Heart right ventricle (tissue), 16 donors: ENCODE results near the gene KIR3DL3. TPM values are rescaled to one million over a fixed set of nuclear protein-coding genes. Genes with fewer than 3 reads are reported as not detected.
"Not testable (repeated sequence)": the region's sequence is repeated elsewhere in the genome, so short reads cannot be mapped to it uniquely, and the experiment has no call there.

Source experiments
- ATAC-seq, 8 donors: fragments of 200-7000 bp; cut with Tn5 transposase; one replicate each; pipeline ENCODE4 v1.9.1; 2020; ENCODE audit warnings: mild to moderate bottlenecking in 8 of 8, moderate library complexity in 8 of 8, moderate number of reproducible peaks in 1 of 8
- DNase-seq, 2 donors: peaks; one replicate each; pipeline ENCODE4 v3.0.0-alpha.2; 2020
- H3K27ac ChIP-seq, 10 donors: fragments of 200-600 bp; sonication (generic) in 2 of 10; one replicate each; pipeline versions ENCODE4 v1.5.0 to v1.8.0; 2020 to 2022; ENCODE audit warnings: mild to moderate bottlenecking in 3 of 10
- H3K27me3 ChIP-seq, 7 donors: fragments of 200-600 bp; one replicate each; pipeline ENCODE4 v1.8.0; 2021 to 2022; ENCODE audit warnings: mild to moderate bottlenecking in 2 of 7
- H3K36me3 ChIP-seq, 9 donors: fragments of 200-600 bp; sonication (generic) in 1 of 9; one replicate each; pipeline versions ENCODE4 v1.5.0 to v1.8.0; 2020 to 2022; ENCODE audit warnings: mild to moderate bottlenecking in 2 of 9
- H3K4me1 ChIP-seq, 9 donors: fragments of 200-600 bp; sonication (generic) in 1 of 9; one replicate each; pipeline versions ENCODE4 v1.5.0 to v1.8.0; 2020 to 2022; ENCODE audit warnings: mild to moderate bottlenecking in 4 of 9
- H3K4me3 ChIP-seq, 10 donors: fragments of 200-600 bp; sonication (generic) in 2 of 10; one replicate each; pipeline versions ENCODE4 v1.5.0 to v1.8.0; 2020 to 2022; ENCODE audit warnings: mild to moderate bottlenecking in 7 of 10, moderate library complexity in 2 of 10
- H3K9me3 ChIP-seq, 11 donors: fragments of 200-600 bp in 10 of 11; sonication (generic) in 2 of 11; one replicate each; pipeline versions ENCODE4 v1.5.0 to v1.8.0; 2013 to 2022; ENCODE audit warnings: mild to moderate bottlenecking in 2 of 11, control low read depth in 1 of 11, moderate library complexity in 1 of 11
- WGBS, 2 donors: extraction: QIAGEN DNeasy Blood & Tissue Kit; methylation state at CpG; one replicate each; pipeline ENCODE4 v1.1.7; 2013; ENCODE audit warnings: inconsistent platforms in 1 of 2; 5-methylcytosine and 5-hydroxymethylcytosine counted together
- intact Hi-C, 10 donors: fragments of 100-400 bp; cut with DNase I; formaldehyde crosslinking; loops; one replicate each; pipeline versions ENCODE4 v1.11.1 to v1.14.2; 2022
- polyA plus RNA-seq, 2 donors: library from polyadenylated mRNA; stranded (reverse); fragments of 200-250 nt; gene quantifications; one replicate each; pipeline ENCODE4 v1.2.3, GENCODE V29; 2013
- total RNA-seq, 10 donors: library from RNA; stranded (reverse); fragmentation: NEBNext Ultra II Directional in 3 of 10; extraction: Animal tissue kit (Norgen Biotek cat#: 25700) in 3 of 10; gene quantifications; one replicate each; pipeline versions ENCODE4 v1.2.1 to v1.2.4, GENCODE V29; 2021 to 2023
- TF ChIP-seq, protein P1 (sequence below), 9 donors: fragments of 200-600 bp; sonication (generic) in 2 of 9; IDR thresholded peaks; one replicate each; pipeline versions ENCODE4 v1.5.0 to v1.8.0; 2021 to 2022; ENCODE audit warnings: antibody characterized with exemption in 9 of 9, mild to moderate bottlenecking in 5 of 9, moderate library complexity in 1 of 9
- donor health status: Arrhythmogenic right ventricular cardiomyopathy.
- donor health status: ischemic (EF 13 %, LVEDD 7.1; RV severe dilation, severe dysfunction).
- donor health status: healthy with polysubstance abuse.
- donor health status: DM: no; HTN: yes; CAD: no.
- donor health status: DM: no; HTN: no; CAD: no.
- donor health status: ischemic (EF 25% LVEDD 6.9; RV normal size, moderate dysfunction).
- donor health status: ischemic (EF 25% LVEDD 5.7; RV mildly dilated, moderate dysfunction).
- donor health status: healthy.
- donor health status: DM: yes; HTN: yes; CAD: no.
- donor health status: Ischemic cardiomyopathy.
- donor health status: ischemic (EF 35%, LVEDD 5.7; RV mildly dilated, moderate dysfunction).
- donor health status: nonischemic (EF 11% LVEDD 7.7; RV severe dilation, severe dysfunction).
- donor health status: DM: yes; HTN: yes; CAD: no.
- donor health status: PGD.
- donor health status: ischemic (EF 29% LVEDD 5.4; RV normal size, mild dysfunction).
- donor health status: nonischemic (EF 23%, LVEDD 6.1; RV moderate dilation, normal function).

Gene KIR3DL3
- total and polyA plus RNA-seq, 12 donors: not detected

GRCh38 chr19:54694648-54695047 lies 29.6 kb upstream of the KIR3DL3 start:
- ATAC-seq: no peak
- no peak overlapping the region for H3K27ac ChIP-seq
- no peaks in the 10 kb centered on the region for H3K36me3 ChIP-seq
- no peaks in the 10 kb centered on the region for H3K4me1 ChIP-seq
- TF ChIP-seq, protein P1, sequence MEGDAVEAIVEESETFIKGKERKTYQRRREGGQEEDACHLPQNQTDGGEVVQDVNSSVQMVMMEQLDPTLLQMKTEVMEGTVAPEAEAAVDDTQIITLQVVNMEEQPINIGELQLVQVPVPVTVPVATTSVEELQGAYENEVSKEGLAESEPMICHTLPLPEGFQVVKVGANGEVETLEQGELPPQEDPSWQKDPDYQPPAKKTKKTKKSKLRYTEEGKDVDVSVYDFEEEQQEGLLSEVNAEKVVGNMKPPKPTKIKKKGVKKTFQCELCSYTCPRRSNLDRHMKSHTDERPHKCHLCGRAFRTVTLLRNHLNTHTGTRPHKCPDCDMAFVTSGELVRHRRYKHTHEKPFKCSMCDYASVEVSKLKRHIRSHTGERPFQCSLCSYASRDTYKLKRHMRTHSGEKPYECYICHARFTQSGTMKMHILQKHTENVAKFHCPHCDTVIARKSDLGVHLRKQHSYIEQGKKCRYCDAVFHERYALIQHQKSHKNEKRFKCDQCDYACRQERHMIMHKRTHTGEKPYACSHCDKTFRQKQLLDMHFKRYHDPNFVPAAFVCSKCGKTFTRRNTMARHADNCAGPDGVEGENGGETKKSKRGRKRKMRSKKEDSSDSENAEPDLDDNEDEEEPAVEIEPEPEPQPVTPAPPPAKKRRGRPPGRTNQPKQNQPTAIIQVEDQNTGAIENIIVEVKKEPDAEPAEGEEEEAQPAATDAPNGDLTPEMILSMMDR (IDR thresholded peaks at IDR 0.05): no peak
- no peak overlapping the region for H3K4me3 ChIP-seq
- H3K9me3 ChIP-seq: peaks cover 0 to 9% (median 0%) of the 10 kb centered on the region in 11 donors
- H3K27me3 ChIP-seq: peaks cover 0 to 39% (median 16%) of the 10 kb centered on the region in 7 donors
- intact Hi-C loops: no loop called here
- no peak for DNase-seq
- WGBS, 2 donors: 71 to 74% methylated on average over 5 of the region's 5 CpGs

- DNase-seq (no peak), ATAC-seq (no peak)
- 55 to 72% methylated on average over 8 of the region's 8 CpGs for WGBS, 2 donors
- Histone ChIP-seq H3K9me3 (peaks cover 0 to 9% (median 0%) of the 10 kb centered on the region in 11 donors), H3K4me1 (no peaks in the 10 kb centered on the region), H3K27ac (no peak overlapping the region), H3K36me3 (no peaks in the 10 kb centered on the region), H3K4me3 (no peak overlapping the region), H3K27me3 (peaks cover 0 to 37% (median 12%) of the 10 kb centered on the region in 7 donors)
- TF ChIP-seq, protein P1 (IDR thresholded peaks at IDR 0.05): no peak
- intact Hi-C loops: no loop called here
Observed at GRCh38 chr19:54696117-54696548, 28.1 kb upstream of the KIR3DL3 start.

DNA sequence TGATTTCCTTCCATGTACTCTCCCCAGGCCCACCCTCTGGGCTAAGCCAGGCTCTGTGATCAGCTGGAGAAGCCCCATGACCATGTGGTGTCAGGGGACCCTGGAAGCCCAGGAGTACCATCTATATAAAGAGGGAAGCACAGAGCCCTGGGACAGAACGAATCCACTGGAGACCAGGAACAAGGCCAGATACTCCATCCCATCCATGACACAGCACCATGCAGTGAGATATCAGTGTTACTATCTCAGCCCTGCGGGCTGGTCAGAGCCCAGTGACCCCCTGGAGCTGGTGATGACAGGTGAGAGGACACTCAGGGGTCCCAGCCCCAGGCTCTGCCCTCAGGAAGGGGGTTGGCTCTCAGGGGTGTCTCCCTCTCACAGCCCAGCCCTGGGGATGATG lies 27.5 kb upstream of the KIR3DL3 start:
- Histone ChIP-seq H3K9me3 (peaks cover 0 to 9% (median 0%) of the 10 kb centered on the region in 11 donors), H3K4me3 (no peak overlapping the region), H3K4me1 (no peaks in the 10 kb centered on the region), H3K27me3 (peaks cover 0 to 43% (median 7%) of the 10 kb centered on the region in 7 donors), H3K36me3 (no peaks in the 10 kb centered on the region), H3K27ac (no peak overlapping the region)
- ATAC-seq: no peak
- WGBS, 2 donors: 28 to 30% methylated on average over 2 of the region's 2 CpGs
- TF ChIP-seq, protein P1 (IDR thresholded peaks at IDR 0.05): no peak
- intact Hi-C loops: no loop called here
- no peak for DNase-seq

DNA sequence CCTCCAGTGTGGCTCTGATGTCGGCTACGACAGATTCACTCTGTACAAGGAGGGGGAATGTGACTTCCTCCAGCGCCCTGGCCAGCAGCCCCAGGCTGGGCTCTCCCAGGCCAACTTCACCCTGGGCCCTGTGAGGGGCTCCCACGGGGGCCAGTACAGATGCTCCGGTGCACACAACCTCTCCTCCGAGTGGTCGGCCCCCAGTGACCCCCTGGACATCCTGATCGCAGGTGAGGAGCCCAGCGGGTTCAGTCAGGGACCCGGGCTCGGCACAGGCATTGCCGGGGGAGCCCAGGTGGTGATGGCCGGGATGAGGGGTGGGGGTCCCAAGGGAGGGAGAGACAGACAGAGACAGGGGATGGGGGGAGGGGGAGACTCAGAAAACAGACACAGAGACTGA lies 26.5 kb upstream of the KIR3DL3 start:
- H3K27ac ChIP-seq, H3K4me1 ChIP-seq, ATAC-seq, H3K9me3 ChIP-seq, H3K36me3 ChIP-seq, intact Hi-C loops, H3K4me3 ChIP-seq, DNase-seq: not testable (repeated sequence)
- WGBS, 2 donors: 71 to 85% methylated on average over 11 to 13 of the region's 13 CpGs
- peaks cover 0 to 43% (median 4%) of the 10 kb centered on the region in 7 donors for H3K27me3 ChIP-seq

DNA sequence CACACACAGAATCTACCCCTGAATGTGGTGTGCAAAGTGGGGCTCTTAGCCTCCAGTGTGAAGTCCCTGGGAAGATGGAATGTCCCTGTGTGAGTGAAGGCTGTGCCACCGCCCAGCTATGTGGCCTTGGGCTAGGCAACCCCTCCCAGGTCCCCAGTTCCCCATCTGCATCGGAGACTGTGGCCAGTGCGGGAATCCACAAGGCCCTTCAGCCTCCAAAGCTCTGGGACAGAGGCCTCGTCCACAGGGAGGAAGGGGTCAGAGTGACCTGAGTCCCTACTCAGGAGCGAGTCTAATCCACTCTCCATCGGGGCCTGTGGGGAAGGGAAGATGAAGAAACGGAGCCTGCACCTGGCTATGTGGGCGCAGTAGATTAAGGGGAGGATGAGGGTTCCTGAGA lies 19.3 kb upstream of the KIR3DL3 start:
- intact Hi-C loops: no loop called here
- whole genome bisulfite sequencing, 2 donors: 71 to 81% methylated on average over 8 of the region's 8 CpGs

More for the DNA sequence above, 19.3 kb upstream of the KIR3DL3 start:
- H3K4me3 ChIP-seq: no peak overlapping the region
- H3K27ac ChIP-seq: no peak overlapping the region
- ATAC-seq (no peak), DNase-seq (no peak)
- no peaks in the 10 kb centered on the region for H3K36me3 ChIP-seq
- H3K9me3 ChIP-seq: peaks cover 0 to 7% (median 0%) of the 10 kb centered on the region in 11 donors
- no peaks in the 10 kb centered on the region for H3K4me1 ChIP-seq
- TF ChIP-seq, protein P1 (IDR thresholded peaks at IDR 0.05): no peak
- H3K27me3 ChIP-seq: peaks cover 0 to 26% (median 8%) of the 10 kb centered on the region in 7 donors
